GM19099 (cell line): Measurements from ENCODE around the gene MED15.

Source experiments
- POLR2A ChIP-seq: IDR thresholded peaks from 3 replicates; pipeline ENCODE4 v1.6.1; 2011; ENCODE audit warnings: low read depth; ENCODE audit not compliant: insufficient read length; ENCODE audit errors: extremely low read depth

MED15 gene

DNA sequence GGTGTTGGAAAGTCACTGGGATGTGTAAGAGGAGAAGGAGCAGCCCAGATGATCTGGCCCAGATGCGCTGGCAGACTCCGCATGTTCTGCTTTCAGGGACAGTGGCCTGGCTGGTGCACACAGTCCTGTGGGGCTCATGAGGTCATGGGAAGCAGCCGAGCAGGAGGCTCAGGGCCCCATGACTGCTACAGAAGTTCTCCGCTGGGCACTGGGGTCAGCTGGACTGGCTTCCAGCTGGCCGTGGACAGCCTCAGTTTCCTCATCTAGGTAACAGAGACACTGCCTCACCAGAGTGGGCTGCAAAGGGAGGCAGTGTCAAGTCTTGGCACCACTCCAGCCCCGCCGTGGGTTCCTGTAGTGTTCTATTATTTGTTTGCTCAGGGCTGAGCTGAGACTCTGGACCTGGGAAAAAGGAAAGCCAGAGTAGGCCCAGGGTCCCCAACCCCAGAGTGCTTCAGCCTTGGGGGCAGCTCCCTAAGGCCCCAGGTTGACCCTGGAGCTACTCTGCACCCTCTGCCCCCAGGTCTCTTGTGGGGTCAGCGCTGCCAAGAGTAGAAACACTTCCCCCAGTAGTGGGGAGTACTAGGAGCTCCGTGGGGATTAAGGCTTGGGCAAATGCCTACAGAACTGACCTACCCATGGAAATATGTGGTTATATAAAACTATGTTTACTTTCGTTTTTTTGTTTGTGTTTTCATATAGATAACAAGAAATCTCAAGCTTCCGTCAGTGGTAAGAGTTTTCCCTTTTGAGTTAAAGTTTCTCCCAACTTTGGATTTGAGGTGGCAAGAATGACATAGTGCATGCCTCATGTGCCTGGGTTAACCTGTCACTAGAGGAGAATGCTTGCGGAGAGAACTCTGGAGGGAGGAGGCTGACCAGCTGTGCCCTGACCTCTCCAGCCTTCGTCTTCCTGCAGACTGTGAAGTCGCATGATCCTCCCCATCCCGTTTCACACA, 45.3 kb downstream of the MED15 start:
- TF ChIP-seq POLR2A = no peak

DNA sequence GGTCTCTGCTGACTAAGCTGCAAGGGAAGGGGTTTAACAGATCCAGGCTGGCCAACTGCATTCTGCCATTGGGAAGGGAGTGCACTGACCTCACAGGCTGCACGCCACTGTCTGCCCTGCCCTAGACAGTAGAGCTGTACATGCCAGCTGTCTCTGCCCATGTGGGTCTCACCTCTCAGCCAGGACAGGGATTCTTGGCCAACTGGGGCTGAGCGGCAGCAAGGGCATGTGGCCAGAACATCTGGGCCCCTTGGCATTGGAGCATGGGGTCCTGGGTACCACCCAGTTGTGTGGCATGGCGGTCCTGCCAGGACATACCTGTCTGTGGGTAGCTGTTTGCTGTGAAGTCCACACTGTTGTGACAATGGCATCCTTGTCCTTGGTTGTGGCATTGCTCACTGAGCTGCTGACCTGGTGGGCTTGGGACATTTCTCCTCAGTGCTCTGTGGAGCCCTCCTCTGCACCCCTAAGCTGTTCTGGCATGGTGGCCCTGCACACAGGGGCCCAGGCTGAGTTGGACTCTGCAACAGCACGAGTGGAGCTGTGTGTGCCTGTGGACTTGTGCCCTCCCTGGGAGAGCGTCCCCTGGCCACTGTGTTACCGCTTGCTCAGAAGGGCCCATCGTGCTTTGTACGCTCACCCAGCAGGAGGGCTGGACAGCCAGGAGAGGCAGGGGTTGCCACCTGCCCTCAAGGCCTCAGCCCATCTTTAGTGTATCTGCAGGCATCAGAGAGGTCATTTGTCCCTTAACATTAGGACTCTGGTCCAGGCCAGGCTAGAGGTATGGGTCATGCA, 46.7 kb downstream of the MED15 start:
- no peak for TF ChIP-seq POLR2A

DNA sequence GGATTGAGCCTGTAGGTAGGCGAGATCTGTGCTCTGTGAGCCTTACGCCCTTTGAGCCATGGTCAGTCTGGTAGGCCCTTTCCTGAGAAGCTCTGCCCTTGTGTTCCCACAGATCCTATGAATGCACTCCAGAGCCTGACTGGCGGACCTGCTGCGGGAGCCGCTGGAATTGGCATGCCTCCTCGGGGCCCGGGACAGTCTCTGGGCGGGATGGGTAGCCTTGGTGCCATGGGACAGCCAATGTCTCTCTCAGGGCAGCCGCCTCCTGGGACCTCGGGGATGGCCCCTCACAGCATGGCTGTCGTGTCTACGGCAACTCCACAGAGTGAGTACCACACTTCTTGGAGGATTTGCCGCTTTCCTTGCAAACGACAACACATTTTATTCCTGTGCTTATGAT, 47.4 kb downstream of the MED15 start:
- TF ChIP-seq POLR2A = no peak

DNA sequence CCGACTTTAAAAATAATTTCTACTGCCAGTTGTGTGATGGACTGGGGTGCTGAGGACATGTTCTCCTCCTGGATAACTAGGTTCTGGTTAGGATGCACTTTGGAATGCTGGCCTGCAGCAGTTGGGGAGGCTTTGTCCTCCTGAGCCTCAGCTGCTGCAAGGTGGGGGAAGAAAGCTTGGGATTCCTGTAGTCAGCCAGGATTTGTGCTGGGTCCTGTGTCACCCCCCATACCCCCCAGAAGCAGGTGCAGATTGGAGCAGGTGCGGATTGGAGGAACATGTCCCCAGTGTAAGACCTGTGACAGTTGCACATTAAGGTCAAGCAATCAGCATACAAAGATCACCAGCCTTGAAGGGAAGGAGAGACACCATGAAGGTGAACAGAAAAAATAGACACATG, 51.1 kb downstream of the MED15 start:
- TF ChIP-seq POLR2A = no peak

DNA sequence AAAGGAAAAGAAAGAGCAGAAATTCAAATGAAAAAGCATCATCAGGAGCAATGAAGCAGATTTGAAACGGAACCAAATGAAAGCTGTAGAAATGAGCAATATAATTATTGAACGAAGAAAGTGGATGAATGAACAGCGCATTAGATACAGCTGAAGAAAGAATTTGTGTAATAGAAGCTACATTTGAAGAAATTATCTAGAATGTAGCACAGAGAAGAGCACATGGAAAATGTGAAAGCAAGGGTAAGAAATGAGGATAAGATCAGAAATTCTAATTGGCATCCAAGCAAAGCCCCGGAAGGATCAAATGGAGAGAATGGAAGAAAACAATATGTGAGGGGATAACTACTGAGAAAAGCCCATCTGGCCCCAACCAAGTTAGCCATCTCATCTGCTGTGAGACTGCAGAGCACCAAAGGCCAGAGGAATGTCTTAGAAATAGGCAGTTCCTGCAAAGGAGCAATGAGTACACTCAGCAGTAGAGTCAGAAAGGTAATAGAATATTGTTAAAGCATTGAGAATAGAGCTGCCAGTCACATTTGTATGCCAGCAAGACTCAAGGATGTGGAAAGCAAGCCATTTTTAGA, 51.9 kb downstream of the MED15 start:
- TF ChIP-seq POLR2A = no peak

DNA sequence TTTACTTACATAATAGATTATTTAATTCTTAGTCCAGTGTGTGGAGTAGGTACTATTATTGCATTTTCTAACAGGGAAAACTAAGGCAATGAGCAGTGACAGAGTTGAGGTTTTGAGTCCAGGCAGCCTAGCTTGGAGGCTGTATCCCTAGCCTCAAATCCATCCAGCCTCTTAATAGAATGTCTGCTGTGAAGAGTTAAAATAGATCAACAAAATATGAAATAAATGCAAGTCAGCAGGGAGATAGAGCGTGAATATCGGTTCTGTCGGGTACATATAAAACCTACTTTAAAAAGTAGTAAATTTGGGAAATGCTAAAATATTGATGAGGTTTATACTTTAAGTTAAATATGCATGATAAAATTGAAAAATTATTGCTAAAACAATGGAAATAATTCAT, 53.3 kb downstream of the MED15 start:
- TF ChIP-seq POLR2A = no peak

DNA sequence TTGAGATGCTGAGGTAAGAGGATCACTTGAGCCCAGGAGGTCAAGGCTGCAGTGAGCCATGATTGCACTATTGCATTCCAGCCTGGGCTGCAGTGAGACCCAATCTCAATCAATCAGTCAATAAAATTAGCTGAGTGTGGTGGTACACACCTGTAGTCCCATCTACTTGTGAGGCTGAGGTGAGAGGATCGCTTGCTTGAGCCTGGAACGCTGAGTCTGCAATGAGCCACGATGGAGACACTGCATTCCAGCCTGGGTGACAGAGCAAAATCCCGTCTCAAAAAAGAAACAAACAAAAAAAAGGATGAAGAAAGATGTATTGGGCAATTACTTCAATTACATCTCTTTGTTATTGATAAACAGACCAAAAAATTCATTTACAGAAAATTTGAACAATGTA, 54.5 kb downstream of the MED15 start:
- no peak for TF ChIP-seq POLR2A

DNA sequence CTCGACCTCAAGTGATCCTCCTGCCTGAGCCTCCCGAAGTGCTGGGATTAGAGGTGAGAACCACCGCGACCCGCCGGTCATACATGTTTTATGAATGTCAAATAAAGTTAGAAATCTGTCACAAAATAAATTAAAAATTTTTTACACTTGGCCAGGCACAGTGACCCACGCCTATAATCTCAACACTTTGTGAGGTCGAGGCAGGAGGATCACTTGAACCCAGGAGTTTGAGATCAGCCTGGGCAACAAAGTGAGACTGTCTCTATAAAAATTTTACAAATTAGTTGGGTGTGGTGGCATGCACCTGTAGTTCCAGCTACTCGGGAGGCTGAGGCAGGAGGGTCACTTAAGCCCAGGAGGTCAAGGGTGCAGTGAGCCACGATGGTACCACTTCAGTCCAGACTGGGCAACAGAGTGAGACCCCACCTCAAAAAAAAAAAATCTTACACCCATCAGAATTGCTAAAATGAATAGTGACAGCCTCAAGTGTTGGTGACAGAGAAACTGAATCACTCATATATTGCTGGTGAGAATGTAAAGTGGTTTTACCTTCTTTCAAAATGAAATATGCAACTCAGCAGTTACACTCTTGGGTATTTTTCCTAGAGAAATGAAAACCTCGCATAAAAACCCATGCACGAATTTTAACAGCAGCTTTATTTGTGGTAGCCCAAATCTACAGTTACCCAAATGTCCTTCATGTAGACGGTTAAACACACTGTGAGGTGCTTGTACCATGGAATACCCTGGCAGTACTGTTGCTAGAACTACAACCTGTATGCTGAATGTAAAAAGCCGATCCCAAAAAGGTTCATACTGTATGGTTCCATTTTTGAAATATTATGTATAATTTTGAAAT, 55.4 kb downstream of the MED15 start:
- no peak for TF ChIP-seq POLR2A

DNA sequence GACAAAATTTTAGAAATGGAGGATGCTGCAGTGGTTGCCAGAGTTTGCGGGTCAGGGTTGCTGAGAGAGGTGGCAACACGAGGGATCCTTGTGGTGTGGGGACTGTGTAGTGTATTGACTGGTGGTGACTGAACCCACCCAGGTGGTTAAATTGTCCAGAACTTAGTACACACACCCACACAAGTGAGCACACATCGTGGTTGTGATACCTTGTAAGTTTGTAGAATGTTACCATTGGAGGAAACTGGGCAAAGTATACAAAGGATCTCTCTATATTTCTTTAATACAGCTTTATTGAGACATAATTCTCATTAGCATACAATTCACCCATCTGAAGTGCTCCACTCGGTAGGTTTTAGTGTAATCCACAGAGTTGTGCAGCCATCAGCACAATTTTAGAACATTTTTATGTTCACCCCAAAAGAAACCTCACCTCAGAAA, 56.1 kb downstream of the MED15 start:
- TF ChIP-seq POLR2A = no peak

DNA sequence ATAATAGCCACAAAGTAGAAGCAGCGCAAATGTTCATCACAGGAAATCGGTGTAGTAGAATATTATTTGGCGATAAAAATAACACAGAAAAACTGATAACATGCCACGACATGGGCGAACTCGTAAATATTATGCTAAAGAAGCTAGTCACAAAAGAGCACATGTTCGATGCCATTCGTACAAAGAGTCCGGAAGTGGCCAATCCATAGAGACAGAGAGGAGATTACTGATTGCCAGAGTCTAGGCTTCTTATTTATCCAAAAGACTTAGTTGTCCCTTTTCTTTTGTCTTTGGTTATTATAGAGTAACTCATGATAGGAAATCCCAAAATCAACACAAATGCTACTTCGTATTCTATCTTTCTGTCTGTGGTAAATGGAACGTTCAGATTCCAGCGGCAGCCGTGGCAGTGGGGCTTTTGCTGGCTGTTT, 56.5 kb downstream of the MED15 start:
- TF ChIP-seq POLR2A = no peak

DNA sequence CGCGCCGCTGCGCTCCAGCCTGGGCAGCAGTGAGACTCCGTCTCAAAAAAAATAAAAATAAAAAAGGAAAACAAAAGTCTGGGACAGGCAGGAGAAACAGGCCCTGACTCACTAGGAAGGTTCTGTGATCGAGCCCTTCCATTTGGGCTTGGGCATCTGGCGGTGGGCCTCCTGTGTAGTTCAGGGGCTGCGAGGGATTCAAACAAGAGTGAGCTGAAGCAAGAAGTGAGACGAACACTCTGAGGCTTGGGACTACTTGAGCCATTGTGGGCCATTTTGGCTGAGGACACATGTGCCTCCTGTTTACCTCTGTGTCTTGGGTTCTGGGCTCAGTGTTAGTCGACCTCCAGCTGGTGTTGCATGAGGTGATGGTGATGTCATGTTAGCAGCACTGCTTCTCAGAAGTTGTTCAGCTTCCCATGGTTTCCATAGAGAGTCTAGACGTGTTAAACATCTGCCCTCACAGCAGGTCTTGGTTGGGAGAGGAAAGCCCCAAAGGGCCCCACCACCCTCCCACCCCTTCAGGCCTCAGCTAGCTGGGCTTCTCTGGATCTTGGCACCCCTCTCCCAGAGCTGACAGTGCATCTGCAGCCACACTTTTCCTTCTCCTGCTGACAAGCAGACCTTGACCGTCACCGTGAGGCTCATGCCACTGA, 57.8 kb downstream of the MED15 start:
- TF ChIP-seq POLR2A = no peak

DNA sequence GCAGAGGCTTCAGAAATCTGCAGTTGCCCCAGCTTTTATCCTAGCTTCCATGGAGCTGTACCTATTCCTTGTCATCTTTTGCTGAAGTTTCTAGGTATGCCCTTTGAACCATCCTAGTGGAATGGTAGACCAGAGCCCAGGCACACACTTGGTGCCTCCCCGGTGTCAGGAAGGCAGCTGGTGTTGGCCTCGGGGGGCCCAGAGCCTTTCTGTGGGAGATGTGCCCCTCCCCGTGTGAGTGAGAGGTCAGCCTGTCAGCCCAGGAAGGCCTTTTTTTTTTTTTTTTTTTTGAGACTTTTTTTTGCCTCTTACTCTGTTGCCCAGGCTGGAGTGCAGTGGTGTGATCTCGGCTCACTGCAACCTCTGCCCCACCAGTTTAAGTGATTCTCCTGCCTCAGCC, 58.4 kb downstream of the MED15 start:
- no peak for TF ChIP-seq POLR2A

DNA sequence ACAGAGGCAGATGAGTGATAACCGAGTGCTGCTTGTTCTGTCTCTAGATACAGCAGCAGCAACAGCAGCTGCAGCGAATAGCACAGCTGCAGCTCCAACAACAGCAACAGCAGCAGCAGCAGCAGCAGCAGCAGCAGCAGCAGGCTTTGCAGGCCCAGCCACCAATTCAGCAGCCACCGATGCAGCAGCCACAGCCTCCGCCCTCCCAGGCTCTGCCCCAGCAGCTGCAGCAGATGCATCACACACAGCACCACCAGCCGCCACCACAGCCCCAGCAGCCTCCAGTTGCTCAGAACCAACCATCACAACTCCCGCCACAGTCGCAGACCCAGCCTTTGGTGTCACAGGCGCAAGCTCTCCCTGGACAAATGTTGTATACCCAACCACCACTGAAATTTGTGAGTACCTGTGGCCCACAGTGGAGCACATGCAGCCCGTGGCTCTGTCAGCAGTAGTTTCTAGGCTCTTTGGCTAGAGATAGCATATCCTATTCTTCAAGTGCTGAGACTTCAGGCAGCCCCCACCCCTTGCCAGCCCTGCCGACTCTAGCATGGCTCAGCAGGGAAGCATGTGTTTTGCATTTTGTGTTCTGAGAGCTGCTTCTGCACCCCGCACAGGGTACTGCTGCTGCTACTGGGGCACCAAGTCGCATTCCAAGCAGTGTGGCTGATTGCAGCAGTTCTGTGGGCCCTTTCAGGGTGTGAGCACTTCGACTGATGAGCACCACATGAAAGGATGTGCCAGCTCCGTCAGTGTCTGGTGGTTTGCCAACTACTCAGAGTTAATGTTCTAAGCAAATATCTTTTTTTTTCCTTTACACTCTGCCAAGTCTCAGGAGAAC, 59.2 kb downstream of the MED15 start:
- no peak for TF ChIP-seq POLR2A
